Ramos (cell line): ENCODE results near the gene S100A7A.
"Not testable (repeated sequence)": the region's sequence is repeated elsewhere in the genome, so short reads cannot be mapped to it uniquely, and the experiment has no call there.

Experiments used
- in situ Hi-C: fragments of 300-500 bp; cut with MboI; formaldehyde crosslinking; loops from one replicate; pipeline ENCODE4 v1.14.3; 2022; ENCODE audit warnings: low sequenced_read_pairs; ENCODE audit not compliant: unreplicated experiment

S100A7A gene

DNA sequence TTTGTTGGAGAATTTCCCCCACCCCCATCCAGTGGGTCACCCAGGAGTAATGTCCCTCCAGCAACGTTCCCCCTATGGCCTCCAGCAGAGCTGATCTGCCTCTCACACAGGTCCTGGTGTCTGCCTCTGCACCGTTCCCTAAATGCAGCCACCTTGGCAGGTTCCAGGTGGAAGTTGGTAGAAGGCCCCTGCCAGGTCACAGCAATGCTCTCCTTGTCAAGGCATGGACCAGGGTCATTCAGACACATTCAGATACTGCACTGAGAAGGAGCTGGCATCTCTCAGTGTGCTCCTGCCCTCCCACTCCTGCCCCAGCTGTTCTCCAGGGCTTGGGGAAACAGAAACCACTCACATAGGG is 3.1 kb downstream of the S100A7A start:
- in situ Hi-C loops: not testable (repeated sequence)

GRCh38 chr1:153420306-153420705 is 4.0 kb downstream of the S100A7A start:
- in situ Hi-C loops: no loop called here

GRCh38 chr1:153422450-153423068 is 6.2 kb downstream of the S100A7A start:
- in situ Hi-C loops: no loop called here

DNA sequence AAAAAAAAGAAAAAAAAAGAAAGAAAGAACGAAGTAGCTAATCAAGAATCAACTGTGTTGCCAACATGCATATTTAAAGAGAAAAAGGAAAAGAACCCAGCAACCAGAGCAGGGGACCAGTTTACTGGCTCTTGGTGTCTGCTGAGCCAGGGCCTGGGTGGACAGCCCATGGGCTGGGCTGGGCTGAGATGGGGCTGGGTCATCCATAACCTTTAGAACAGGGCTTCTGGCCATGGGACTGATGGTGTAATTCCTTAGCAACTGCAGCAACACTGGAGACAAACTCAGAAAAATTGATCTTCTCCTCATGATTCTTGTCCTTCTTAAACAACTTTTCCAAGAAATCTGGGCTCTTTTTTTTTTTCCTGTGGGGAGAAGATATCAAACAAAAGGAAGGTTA is 10.5 kb downstream of the S100A7A start:
- in situ Hi-C loops: no loop called here

- in situ Hi-C loops: no loop called here
Measured at GRCh38 chr1:153428073-153428638, 11.8 kb downstream of the S100A7A start.

GRCh38 chr1:153428791-153429190 is 12.5 kb downstream of the S100A7A start:
- in situ Hi-C loops: no loop called here

DNA sequence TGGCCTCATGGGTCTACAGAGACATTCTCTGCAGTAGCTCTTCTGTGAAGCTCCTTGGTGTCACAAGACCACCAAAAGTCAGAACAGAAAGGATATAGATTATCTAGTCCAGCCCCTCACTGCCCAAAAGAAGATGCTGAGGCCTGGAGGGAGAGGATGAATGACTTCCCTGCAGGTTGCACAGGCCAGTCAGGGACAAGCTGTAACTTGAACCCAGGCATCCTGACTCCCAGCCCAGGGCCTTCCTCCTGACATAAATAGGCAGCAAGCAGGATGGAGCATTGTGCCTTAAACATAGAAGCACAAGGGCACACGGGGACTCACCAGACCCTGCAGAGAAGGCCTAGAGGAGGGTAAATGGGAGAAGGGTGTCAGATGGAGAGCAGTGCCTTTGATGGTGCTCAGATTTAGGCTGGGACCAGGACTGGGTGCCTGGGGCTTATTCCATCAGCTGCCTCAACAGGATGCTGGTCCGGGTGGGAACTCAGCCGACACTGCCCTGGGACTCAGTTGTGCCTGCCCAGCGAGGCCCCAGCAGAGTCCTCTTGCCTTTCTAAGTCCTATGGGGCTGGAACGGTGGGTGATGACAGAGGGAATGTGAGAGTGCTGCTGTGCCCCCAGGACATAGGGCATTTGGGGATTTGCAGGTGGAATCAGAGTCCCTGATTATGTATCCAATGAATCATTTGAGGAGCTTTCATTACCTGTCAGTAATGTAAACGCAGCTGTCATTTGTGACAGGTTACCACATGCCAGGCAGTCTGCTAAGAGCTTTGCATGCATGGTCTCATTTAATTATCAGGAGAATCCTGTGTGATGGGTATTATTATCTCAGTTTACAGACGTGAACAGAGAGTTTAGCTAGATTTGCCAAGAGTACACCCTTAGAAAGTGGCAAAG is 13.2 kb downstream of the S100A7A start:
- in situ Hi-C loops: no loop called here

- in situ Hi-C loops: no loop called here
Measured at GRCh38 chr1:153430166-153430553, 13.8 kb downstream of the S100A7A start.

DNA sequence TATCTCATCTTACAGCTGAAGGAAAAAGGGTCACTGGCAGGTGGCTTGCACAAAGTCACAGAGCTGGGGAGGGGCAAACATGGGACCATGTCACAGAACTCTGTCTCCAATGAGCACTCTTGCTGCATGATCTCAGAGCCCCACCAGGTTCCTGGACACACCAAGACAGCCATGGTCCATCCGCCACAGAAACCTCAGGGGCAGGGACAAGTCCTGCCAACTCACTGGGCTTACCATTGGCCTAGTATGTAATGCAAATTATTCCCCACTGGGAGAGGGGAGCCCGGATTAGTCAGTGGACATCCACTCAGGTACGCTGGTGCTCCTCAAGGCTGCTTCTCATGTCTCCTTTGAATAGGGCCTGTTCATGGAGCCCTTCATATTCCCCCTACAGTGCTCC is 14.2 kb downstream of the S100A7A start:
- in situ Hi-C loops: no loop called here

GRCh38 chr1:153431002-153431401 is 14.7 kb downstream of the S100A7A start:
- in situ Hi-C loops: no loop called here

GRCh38 chr1:153431427-153431826 is 15.1 kb downstream of the S100A7A start:
- in situ Hi-C loops: no loop called here

GRCh38 chr1:153431928-153432327 is 15.6 kb downstream of the S100A7A start:
- in situ Hi-C loops: no loop called here

- in situ Hi-C loops: no loop called here
Measured at GRCh38 chr1:153432874-153433681, 16.8 kb downstream of the S100A7A start.

GRCh38 chr1:153434746-153435455 is 18.6 kb downstream of the S100A7A start:
- in situ Hi-C loops: no loop called here

GRCh38 chr1:153437236-153437635 is 20.9 kb downstream of the S100A7A start:
- in situ Hi-C loops: no loop called here

DNA sequence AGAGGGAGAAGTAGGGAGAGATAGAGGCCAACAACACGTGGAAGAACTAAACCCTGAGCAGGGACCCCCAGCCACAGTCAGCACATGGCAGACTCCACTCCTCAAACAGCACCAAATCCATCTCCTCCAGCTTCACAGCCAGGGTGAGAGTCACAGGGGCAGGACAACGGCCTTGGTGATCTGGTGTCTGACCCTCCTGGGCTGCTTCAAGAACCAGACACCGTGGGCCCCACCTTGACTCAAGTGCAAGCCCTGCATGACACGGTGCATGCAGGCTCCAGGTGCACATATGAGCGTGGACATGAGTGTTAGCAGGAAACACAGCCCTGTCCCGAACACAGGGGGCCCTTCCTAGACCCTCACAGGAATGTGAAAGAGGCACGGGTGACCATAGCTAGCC is 22.3 kb downstream of the S100A7A start:
- in situ Hi-C loops: no loop called here

DNA sequence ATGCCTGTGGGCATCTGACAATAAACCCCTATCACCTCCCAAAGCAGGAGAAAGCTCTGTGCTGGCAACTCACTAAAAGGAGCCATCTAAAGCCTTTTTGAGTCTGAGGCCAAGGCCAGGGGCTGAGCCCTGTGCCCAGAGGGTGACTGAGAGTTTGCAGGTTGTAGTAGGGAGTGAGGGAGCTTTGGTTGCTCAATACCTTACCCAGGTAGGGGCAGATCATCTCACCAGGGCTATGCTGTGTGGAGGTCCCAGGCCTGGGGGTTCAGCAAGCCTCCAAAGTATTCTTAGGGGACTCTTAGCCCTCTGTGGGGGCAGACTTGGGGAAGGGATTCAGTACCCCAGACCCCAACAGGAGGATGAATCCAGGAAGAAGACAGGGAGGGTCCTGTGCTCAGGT is 23.0 kb downstream of the S100A7A start:
- in situ Hi-C loops: no loop called here

GRCh38 chr1:153441238-153441755 is 25.0 kb downstream of the S100A7A start:
- in situ Hi-C loops: no loop called here

- in situ Hi-C loops: no loop called here
Measured at GRCh38 chr1:153443486-153443885, 27.2 kb downstream of the S100A7A start.

- in situ Hi-C loops: no loop called here
Measured at GRCh38 chr1:153444078-153444477, 27.8 kb downstream of the S100A7A start.
